SW480 (cell line): ENCODE data around the gene CHST7.

Experiments used
- DNase-seq: peaks from one replicate; pipeline ENCODE4 v3.0.0-alpha.2; 2016; ENCODE audit warnings: low spot score

CHST7 gene

GRCh38 chrX:46607916-46608315 is 34.4 kb downstream of the CHST7 start:
- DNase-seq: no peak

- DNase-seq: no peak
These were observed 36.6 kb downstream of the CHST7 start for GRCh38 chrX:46610070-46610658.

GRCh38 chrX:46611658-46612362 is 38.2 kb downstream of the CHST7 start:
- no peak for DNase-seq

GRCh38 chrX:46617906-46618305 is 44.3 kb downstream of the CHST7 start:
- DNase-seq: no peak

- DNase-seq: no peak
These were observed 45.4 kb downstream of the CHST7 start for GRCh38 chrX:46618947-46619346.

- no peak for DNase-seq
These were observed 46.9 kb downstream of the CHST7 start for GRCh38 chrX:46620505-46620904.

- DNase-seq: no peak
These were observed 48.0 kb downstream of the CHST7 start for GRCh38 chrX:46621572-46621971.

GRCh38 chrX:46624090-46624786 is 50.7 kb downstream of the CHST7 start:
- no peak for DNase-seq

GRCh38 chrX:46626566-46626965 is 53.0 kb downstream of the CHST7 start:
- DNase-seq: no peak

GRCh38 chrX:46627062-46627461 is 53.5 kb downstream of the CHST7 start:
- no peak for DNase-seq

- DNase-seq: no peak
These were observed 54.3 kb downstream of the CHST7 start for GRCh38 chrX:46627711-46628419.

- no peak for DNase-seq
These were observed 55.2 kb downstream of the CHST7 start for GRCh38 chrX:46628460-46629371.

GRCh38 chrX:46630141-46630540 is 56.6 kb downstream of the CHST7 start:
- no peak for DNase-seq

GRCh38 chrX:46634577-46634976 is 61.0 kb downstream of the CHST7 start:
- no peak for DNase-seq

- DNase-seq: no peak
These were observed 61.6 kb downstream of the CHST7 start for GRCh38 chrX:46635186-46635585.

- DNase-seq: no peak
These were observed 62.7 kb downstream of the CHST7 start for GRCh38 chrX:46636223-46636622.

GRCh38 chrX:46637938-46638337 is 64.4 kb downstream of the CHST7 start:
- peak; percentile 2 for DNase-seq

GRCh38 chrX:46642145-46642544 is 68.6 kb downstream of the CHST7 start:
- peak; percentile 22 for DNase-seq

GRCh38 chrX:46643636-46644035 is 70.1 kb downstream of the CHST7 start:
- no peak for DNase-seq

GRCh38 chrX:46645614-46646013 is 72.0 kb downstream of the CHST7 start:
- DNase-seq: no peak

GRCh38 chrX:46647251-46647650 is 73.7 kb downstream of the CHST7 start:
- no peak for DNase-seq
